ENCODE results near the gene LY6G5C. TPM values are rescaled to one million over a fixed set of nuclear protein-coding genes. Genes with fewer than 3 reads are reported as not detected.

Gene LY6G5C
- total and polyA plus RNA-seq, 2 of the 13 experiments (the other 11 are each of a cell fraction or from before 2014, with no cell fraction given), result 0.33 to 0.55 TPM

DNA sequence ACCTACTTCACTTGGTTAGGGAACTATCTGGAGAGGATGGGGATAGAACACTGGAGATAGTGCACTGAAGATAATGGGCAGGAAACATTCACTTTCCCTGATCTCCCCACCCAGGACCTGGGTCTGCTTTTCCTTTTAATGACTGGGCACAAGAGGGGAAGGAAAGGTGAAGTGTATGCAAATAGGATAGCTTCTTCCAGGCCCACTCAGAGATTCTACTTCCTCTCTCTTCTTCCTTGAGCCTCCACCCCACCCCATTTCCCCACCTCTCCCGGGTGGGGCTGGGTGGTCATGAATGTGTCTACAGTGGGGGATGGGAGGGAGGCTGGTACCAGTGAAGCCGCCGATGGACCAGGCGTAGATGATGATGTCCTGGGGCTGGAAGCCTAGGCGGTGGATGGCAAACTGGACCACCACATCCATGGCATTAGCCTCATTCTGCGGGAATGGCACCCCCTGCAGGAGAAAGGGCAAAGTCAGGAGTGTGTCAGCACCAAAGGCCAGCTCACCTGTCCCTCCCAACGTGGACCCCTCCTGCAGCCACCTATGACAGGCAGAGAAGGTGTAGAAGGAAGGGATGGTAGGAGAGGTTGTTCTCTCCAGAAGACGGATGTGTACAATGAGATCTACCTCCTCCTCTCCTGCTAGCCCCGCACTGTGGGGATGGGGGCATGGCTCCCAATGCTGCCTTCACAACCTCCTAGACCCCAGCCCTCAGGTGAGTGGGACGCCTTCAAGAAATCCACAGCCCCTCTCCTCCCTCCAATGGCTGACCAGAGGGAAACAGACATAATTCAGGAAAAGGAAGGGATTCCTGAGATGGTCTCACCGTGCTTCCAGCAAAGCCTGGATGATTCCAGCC lies 8.6 kb upstream of the LY6G5C start:
- in situ Hi-C loops (cut with HindIII; ENCODE audit: extremely low pct_ligation_motif_present, low pct_unique_long_range_greater_than_20kb), result no loop called here
- peak; percentile 41; the same call in 1 of the 2 replicates for TF ChIP-seq RAD21 (CRISPR knock-in tag; IDR thresholded peaks at IDR 0.05)
- 0 out of 2 replicates have a peak, but pooled peaks have one; percentile 12 for TF ChIP-seq ZNF687 (CRISPR knock-in tag; IDR thresholded peaks at IDR 0.05)
- peak; percentile 20; the same call in 1 of the 2 replicates for TF ChIP-seq ZNF768 (CRISPR knock-in tag; IDR thresholded peaks at IDR 0.05)
- no peak for TF ChIP-seq HBP1 (CRISPR knock-in tag; IDR thresholded peaks at IDR 0.05; ENCODE audit: low read depth)
- peak; percentile 34; the same call in 1 of the 2 replicates for TF ChIP-seq STAG1 (CRISPR knock-in tag; IDR thresholded peaks at IDR 0.05)
- TF ChIP-seq, protein P1, sequence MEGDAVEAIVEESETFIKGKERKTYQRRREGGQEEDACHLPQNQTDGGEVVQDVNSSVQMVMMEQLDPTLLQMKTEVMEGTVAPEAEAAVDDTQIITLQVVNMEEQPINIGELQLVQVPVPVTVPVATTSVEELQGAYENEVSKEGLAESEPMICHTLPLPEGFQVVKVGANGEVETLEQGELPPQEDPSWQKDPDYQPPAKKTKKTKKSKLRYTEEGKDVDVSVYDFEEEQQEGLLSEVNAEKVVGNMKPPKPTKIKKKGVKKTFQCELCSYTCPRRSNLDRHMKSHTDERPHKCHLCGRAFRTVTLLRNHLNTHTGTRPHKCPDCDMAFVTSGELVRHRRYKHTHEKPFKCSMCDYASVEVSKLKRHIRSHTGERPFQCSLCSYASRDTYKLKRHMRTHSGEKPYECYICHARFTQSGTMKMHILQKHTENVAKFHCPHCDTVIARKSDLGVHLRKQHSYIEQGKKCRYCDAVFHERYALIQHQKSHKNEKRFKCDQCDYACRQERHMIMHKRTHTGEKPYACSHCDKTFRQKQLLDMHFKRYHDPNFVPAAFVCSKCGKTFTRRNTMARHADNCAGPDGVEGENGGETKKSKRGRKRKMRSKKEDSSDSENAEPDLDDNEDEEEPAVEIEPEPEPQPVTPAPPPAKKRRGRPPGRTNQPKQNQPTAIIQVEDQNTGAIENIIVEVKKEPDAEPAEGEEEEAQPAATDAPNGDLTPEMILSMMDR (CRISPR knock-in tag; IDR thresholded peaks at IDR 0.05), result peak; percentile 69
- no peak for TF ChIP-seq DPF2 (CRISPR knock-in tag; IDR thresholded peaks at IDR 0.05; ENCODE audit: borderline replicate concordance, low read depth)
- BruUV-seq (replicated peaks), result no TSS peak
- POLR2A ChIA-PET, result interaction anchor here (0.5 kb wide), 1 partner anchor 68 kb away, joined by 3 read pairs; no protein-coding TSS in a partner anchor
- H2AFZ ChIP-seq (ENCODE audit: low read length), result no peak overlapping the region
- no peak overlapping the region for H3K27ac ChIP-seq (ENCODE audit: extremely low read length, insufficient read depth, low read length)
- H4K20me1 ChIP-seq (ENCODE audit: insufficient read depth, low read length), result no peaks in the 10 kb centered on the region
- FAIRE-seq (no peak), DNase-seq (ENCODE audit: low spot score) (no peak), ATAC-seq (peak; percentile 69)
- no peak overlapping the region for H3K4me3 ChIP-seq (replicated peaks in 1 of 3; ENCODE audit: insufficient read depth in 1 of 3, low read depth in 2 of 3, low read length in 3 of 3)
- no peaks in the 10 kb centered on the region for H3K79me2 ChIP-seq (ENCODE audit: insufficient read depth, low read length)
- peaks cover 12% of the 10 kb centered on the region; the same call in 1 of the 2 replicates for H3K4me1 ChIP-seq (ENCODE audit: insufficient read depth, low read length)
- no peak overlapping the region for H3K4me2 ChIP-seq (ENCODE audit: low read depth, low read length)
- WGBS (ENCODE audit: low lambda C conversion rate), result 89% methylated on average over 10 of the region's 11 CpGs
- peaks cover 54 to 64% of the 10 kb centered on the region in 2 experiments for H3K36me3 ChIP-seq (replicated peaks in 1 of 2; ENCODE audit: control insufficient read depth in 1 of 2, insufficient read depth in 2 of 2, low read length in 2 of 2)
- no peaks in the 10 kb centered on the region for H3K9me3 ChIP-seq (ENCODE audit: low read length)
- intact Hi-C loops (cut with micrococcal nuclease; ENCODE audit: unreplicated experiment), result no loop called here
- CTCF ChIA-PET (ENCODE audit: low intra/inter-chr PET ratio, low total read pairs), result interaction anchor here (0.8 to 1.2 kb wide), 2 partner anchors 9 to 84 kb away, joined by 3 to 5 read pairs; partner anchors contain the start of gene LY6G5C
- no peak overlapping the region for H3K9ac ChIP-seq (ENCODE audit: insufficient read depth, low read depth, low read length)
- H3K27me3 ChIP-seq (ENCODE audit: control insufficient read depth in 1 of 2, insufficient read depth in 2 of 2, low read length in 2 of 2), result no peaks in the 10 kb centered on the region
